ENCODE measurements around the gene PSENEN. TPM values are rescaled to one million over a fixed set of nuclear protein-coding genes. Genes with fewer than 3 reads are reported as not detected.
"Not testable (repeated sequence)": the region's sequence is repeated elsewhere in the genome, so short reads cannot be mapped to it uniquely, and the experiment has no call there.

Gene PSENEN
- total RNA-seq, 1 donor from 2014 or later: 45.1 TPM

DNA sequence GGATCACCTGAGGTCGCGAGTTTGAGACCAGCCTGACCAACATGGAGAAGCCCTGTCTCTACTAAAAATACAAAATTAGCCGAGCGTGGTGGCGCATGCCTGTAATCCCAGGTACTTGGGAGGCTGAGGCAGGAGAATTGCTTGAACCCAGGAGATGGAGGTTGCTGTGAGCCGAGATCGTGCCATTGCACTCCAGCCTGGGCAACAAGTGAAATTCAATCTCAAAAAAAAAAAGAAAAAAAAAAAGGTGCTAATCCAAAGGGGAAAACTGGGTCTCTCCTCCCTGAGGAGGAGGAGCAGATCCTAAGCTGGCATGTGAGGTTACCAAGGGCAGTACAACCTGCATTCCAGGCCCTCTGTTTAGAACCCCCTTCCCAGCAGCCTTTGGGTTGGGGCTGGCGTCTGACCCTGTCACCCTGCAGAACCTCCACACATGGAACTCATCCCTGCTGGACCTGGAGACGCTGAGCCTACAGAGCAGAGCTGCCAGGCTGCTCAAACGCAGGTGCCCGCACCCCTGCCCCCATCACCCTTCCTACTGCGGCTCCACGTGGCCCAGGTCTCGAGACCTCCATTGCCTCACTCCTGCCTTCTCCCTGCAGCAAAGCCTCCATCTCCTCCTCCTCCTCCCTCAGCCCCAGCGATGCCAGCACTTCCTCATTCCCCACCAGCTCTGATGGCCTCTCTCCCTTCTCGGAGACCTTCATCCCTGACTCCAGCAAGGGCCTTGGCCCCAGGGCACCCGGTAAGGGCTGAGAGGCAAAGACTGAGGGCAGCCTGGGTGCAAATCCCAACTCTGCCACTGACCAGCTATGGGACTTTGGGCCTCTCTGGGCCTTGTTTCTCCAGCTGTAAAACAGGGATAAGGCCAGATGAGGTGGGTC lies 19.2 kb downstream of the PSENEN start:
- no peaks in the 10 kb centered on the region for H3K9me3 Mint-ChIP-seq
- no peak for DNase-seq (ENCODE audit: low spot score)
- peaks cover 47% of the 10 kb centered on the region for H3K36me3 Mint-ChIP-seq (ENCODE audit: low read depth)
- intact Hi-C loops (cut with micrococcal nuclease): no loop called here
- no peak overlapping the region for H3K4me3 Mint-ChIP-seq (ENCODE audit: low read depth)
- no peak overlapping the region for H3K27ac Mint-ChIP-seq
- H3K4me1 Mint-ChIP-seq (ENCODE audit: low read depth): peaks cover 3% of the 10 kb centered on the region
- no peaks in the 10 kb centered on the region for H3K27me3 Mint-ChIP-seq (ENCODE audit: low read depth)

DNA sequence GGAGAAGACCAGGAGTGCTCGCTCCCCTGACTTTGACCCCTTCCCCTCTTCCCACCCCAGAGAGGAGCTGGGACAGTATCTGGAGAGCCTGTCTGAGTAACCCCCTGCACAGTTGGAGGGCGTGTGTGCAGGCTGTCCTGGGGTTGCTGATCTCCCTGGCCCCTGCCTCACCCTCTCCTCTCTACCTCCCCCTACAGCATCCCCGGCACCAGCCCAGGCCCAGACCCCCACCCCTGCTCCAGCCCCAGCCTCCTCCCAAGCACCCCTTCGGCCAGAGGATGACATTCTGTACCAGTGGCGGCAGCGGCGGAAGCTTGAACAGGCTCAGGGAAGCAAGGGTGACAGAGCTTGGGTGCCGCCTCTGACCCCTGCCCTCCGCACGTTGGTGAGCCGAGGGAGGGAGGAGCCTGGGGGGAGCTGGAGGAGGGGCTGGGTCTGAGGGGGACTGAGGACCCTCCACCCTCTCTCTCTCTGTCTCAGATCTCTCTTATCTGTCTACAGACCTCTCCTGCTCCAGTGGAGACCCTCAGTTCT lies 21.2 kb downstream of the PSENEN start:
- H3K27me3 Mint-ChIP-seq (ENCODE audit: low read depth): no peaks in the 10 kb centered on the region
- H3K36me3 Mint-ChIP-seq (ENCODE audit: low read depth): peaks cover 36% of the 10 kb centered on the region
- intact Hi-C loops (cut with micrococcal nuclease): no loop called here
- H3K4me3 Mint-ChIP-seq (ENCODE audit: low read depth): no peak overlapping the region
- DNase-seq (ENCODE audit: low spot score): no peak
- no peak overlapping the region for H3K27ac Mint-ChIP-seq
- H3K4me1 Mint-ChIP-seq (ENCODE audit: low read depth): no peaks in the 10 kb centered on the region
- H3K9me3 Mint-ChIP-seq: no peaks in the 10 kb centered on the region

DNA sequence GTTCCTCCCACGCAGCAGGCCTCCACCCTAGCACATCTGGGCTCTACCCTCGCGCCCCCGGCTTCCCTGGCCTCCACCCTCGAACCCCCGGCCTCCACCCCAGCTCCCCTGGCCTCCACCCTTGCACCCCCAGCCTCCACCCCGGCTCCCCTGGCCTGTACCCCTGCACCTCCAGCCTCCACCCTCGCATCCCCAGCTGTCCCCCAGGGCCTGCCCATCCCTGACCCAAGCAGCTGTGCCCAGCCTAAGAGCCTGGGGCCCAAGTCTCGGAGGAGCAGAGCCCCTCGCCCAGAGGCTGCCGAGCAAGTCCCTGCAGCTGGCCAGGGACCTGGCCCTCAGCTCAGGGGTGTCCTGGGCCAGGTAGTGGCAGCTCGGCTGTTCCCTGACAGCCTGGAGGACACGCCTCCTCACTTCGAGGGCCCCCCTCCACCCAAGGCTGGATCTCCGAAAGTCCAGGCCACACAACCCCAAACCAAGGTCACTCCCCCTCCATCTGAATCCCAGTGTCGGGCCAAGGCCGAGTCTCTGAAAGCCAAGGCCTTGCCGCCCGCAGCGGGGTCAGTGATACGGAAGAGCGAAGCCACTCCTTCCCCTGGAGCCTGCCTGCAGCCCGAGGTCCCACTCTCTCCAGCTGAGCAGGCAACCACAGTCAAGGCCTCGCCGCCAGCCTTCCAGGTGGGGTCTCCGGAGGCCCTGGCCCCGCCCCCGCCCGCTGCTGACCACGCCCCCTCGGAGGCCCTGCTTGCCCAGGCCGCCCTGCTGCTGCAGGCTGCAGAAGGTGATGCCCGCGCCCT lies 22.0 kb downstream of the PSENEN start:
- Mint-ChIP-seq H3K4me1 (ENCODE audit: low read depth) (no peaks in the 10 kb centered on the region), H3K4me3 (ENCODE audit: low read depth) (no peak overlapping the region), H3K27me3 (ENCODE audit: low read depth) (no peaks in the 10 kb centered on the region), H3K36me3 (ENCODE audit: low read depth) (peaks cover 30% of the 10 kb centered on the region), H3K27ac (no peak overlapping the region), H3K9me3 (no peaks in the 10 kb centered on the region)
- no peak for DNase-seq (ENCODE audit: low spot score)
- intact Hi-C loops (cut with micrococcal nuclease): no loop called here

DNA sequence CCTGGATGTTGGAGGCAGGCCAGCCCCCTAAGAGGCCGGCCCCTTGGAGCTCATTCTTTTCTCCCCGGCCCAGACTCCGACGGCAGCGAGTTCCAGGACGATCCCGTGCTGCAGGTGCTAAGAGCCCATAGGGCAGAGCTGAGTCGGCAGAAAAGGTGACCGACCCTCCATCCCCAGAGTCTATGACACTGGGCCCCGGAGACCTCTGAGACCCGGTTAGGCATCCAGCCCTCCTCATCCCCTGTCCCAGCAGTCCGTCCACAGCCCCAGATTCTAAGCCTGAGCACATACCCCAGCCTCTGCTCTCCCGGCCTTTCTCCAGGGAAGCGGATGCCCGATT lies 22.6 kb downstream of the PSENEN start:
- H3K4me3 Mint-ChIP-seq (ENCODE audit: low read depth): no peak overlapping the region
- intact Hi-C loops (cut with micrococcal nuclease): no loop called here
- H3K36me3 Mint-ChIP-seq (ENCODE audit: low read depth): peaks cover 30% of the 10 kb centered on the region
- H3K9me3 Mint-ChIP-seq: no peaks in the 10 kb centered on the region
- no peaks in the 10 kb centered on the region for H3K4me1 Mint-ChIP-seq (ENCODE audit: low read depth)
- no peak for DNase-seq (ENCODE audit: low spot score)
- no peak overlapping the region for H3K27ac Mint-ChIP-seq
- no peaks in the 10 kb centered on the region for H3K27me3 Mint-ChIP-seq (ENCODE audit: low read depth)

DNA sequence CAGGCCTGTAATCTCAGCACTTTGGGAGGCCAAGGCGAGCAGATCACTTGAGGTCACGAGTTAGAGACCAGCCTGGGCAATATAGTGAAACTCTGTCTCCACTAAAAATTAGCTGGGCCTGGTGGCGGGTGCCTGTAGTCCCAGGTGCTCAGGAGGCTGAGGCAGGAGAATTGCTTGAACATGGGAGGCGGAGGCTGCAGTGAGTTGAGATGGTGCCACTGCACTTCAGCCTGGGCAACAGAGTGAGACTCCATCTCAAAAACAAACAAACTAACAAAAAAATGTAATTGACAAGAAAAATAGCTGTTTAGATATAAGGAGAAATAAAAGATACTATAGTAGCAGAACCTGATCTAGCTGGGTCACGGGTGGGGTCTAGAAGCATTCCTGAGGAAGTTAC lies 26.9 kb downstream of the PSENEN start:
- H3K27ac Mint-ChIP-seq; intact Hi-C loops (cut with micrococcal nuclease); H3K27me3 Mint-ChIP-seq (ENCODE audit: low read depth); H3K4me3 Mint-ChIP-seq (ENCODE audit: low read depth); DNase-seq (ENCODE audit: low spot score); H3K9me3 Mint-ChIP-seq: not testable (repeated sequence)
- Mint-ChIP-seq H3K4me1 (ENCODE audit: low read depth) (peaks cover 18% of the 10 kb centered on the region), H3K36me3 (ENCODE audit: low read depth) (peaks cover 17% of the 10 kb centered on the region)

DNA sequence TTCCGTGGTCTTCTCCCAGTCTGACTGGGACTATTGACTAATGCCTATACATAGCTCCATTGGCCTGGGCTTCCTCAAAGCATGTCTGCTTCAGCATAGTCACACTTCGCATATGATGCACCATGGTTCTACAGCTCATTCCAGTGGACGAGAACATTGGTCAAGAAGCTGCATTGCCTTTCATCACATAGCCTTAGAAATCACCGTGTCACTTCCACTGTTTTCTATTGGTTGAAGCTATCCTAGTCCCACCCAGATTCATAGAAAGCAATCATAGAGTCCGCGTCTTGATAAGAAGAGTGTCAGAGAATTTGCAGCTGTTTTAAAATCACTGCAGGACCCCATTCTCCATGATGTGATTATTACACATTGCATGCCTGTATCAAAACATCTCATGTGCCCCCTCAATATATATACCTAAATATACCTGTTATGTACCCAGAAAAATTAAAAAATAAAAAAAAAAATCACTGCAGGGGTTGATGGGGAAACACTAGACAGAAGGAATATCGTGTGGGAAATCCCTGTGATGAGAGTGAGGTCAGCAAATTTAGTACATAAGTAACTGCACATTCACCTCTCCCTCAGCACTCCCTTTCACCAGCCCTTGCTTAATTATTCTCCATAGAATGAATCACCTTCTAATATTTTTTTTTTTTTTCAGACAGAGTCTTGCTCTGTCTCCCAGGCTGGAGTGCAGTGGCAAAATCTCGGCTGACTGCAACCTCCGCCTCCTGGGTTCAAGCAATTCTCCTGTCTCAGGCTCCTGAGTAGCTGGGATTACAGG lies 27.8 kb downstream of the PSENEN start:
- DNase-seq (ENCODE audit: low spot score): no peak
- no peak overlapping the region for H3K27ac Mint-ChIP-seq
- no peaks in the 10 kb centered on the region for H3K27me3 Mint-ChIP-seq (ENCODE audit: low read depth)
- intact Hi-C loops (cut with micrococcal nuclease): no loop called here
- peaks cover 18% of the 10 kb centered on the region for H3K4me1 Mint-ChIP-seq (ENCODE audit: low read depth)
- H3K36me3 Mint-ChIP-seq (ENCODE audit: low read depth): peaks cover 12% of the 10 kb centered on the region
- no peaks in the 10 kb centered on the region for H3K9me3 Mint-ChIP-seq
- no peak overlapping the region for H3K4me3 Mint-ChIP-seq (ENCODE audit: low read depth)

DNA sequence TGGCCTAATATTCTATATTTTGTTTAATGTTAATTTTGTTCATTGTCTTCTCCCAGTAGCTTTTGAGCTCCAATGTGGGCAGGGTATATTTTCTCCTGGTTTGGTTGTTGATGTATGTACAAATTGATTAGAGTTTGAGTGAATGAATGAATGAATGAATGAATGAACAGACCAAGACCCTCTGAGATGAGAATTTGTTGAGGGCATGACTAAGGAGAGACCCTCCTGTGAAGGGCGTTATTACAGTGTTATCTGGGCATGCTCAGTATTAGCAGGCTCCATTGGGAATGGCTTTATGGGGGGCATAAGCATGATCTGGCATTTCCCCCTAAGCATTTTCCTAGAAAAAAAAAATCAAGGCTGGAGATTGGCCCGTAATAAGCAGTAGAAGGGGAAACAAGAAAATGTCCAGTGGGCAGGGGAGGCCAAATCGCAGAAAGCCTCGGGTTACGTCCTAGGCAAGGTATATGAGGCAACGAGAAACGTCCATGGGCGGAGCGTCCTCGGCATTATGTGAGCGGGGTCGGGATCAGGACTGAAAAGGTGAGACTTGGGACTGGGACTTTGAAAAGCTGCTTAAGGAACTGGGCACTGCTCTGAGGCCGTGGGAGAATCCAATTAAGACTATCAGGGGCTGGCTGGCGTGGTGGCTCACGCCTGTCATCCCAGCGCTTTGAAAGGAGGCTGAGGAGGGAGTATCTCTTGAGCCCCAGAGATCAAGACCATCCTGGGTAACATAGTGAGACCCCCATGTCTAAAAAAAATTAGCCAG lies 29.0 kb downstream of the PSENEN start:
- no peaks in the 10 kb centered on the region for H3K9me3 Mint-ChIP-seq
- peaks cover 8% of the 10 kb centered on the region for H3K36me3 Mint-ChIP-seq (ENCODE audit: low read depth)
- H3K4me3 Mint-ChIP-seq (ENCODE audit: low read depth): peak overlapping the region; percentile 83
- DNase-seq (ENCODE audit: low spot score): no peak
- intact Hi-C loops (cut with micrococcal nuclease): loop anchor here (1.0 to 2.0 kb wide), 3 partner anchors 16 to 57 kb away; partner anchors contain the start of genes LIN37 and PROSER3
- no peak overlapping the region for H3K27ac Mint-ChIP-seq
- peaks cover 21% of the 10 kb centered on the region for H3K4me1 Mint-ChIP-seq (ENCODE audit: low read depth)
- no peaks in the 10 kb centered on the region for H3K27me3 Mint-ChIP-seq (ENCODE audit: low read depth)

DNA sequence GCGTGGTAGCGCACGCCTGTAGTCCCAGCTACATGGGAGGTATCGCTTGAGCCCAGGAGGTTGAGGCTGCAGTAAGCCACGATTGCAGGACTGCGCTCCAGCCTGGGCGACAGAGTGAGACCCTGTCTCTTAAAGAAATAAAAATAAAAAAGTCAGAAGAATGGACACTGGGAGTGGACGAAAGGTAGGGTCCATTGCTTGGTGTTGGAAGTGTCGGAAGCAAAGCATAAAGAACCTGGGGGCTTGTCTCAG lies 29.5 kb downstream of the PSENEN start:
- peak overlapping the region; percentile 20 for H3K27ac Mint-ChIP-seq
- H3K27me3 Mint-ChIP-seq (ENCODE audit: low read depth): no peaks in the 10 kb centered on the region

DNA sequence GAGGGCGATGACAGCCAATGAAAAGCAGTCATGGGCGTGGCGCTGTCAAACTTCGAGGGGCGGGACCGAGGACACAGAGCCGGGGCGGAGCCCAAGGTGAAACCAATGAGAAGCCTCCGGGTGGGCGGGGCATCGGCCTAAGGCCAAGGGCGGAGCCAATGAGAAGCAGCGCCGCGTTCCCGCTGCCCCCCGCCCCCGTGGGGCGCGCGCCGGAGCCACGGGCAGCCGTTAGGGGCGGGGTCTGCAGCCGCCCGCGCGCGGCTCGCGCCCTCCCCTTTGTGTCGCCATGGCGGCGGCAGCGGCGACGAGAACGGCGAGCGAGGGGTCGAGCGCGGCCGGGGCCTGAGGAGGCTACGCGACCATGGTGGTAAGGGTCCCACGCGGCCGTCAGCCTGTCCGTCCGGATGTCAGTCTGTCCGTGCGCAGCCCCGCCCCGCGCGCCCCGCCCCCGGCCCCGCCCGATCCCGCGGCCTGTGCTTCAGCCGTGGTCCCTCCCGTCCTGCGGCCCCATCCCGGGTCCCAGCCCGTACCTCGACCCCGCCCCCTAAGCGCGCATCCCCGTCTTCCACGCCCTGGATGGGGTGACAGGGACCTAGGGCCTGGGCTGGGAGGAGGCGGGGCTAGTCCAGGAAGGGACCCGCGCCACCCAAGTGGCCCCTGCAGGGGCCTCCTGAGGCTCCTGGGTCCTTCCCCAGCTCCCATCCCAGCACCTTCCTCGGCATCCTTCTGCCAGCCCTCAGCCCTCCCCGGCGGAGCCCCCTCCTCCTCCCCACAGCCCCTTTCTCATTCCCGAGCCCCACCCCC lies 30.0 kb downstream of the PSENEN start, which contains the start of gene ARHGAP33:
Gene ARHGAP33 (plus strand): TSS at position 267 of the 804 bp plus-strand sequence. CDS start 95 bp downstream, at position 362.
- Mint-ChIP-seq H3K9me3 (no peaks in the 10 kb centered on the region), H3K36me3 (ENCODE audit: low read depth) (peaks cover 5% of the 10 kb centered on the region), H3K27ac (peak within 1 kb of the TSS; percentile 73), H3K4me3 (ENCODE audit: low read depth) (peak within 1 kb of the TSS; percentile 86), H3K27me3 (ENCODE audit: low read depth) (no peaks in the 10 kb centered on the region), H3K4me1 (ENCODE audit: low read depth) (peaks cover 21% of the 10 kb centered on the region)
- intact Hi-C loops (cut with micrococcal nuclease): loop anchor here (1.0 to 2.0 kb wide), 3 partner anchors 17 to 58 kb away; partner anchors contain the start of genes LIN37 and PROSER3
- DNase-seq (ENCODE audit: low spot score): peak; percentile 99

More for the DNA sequence above, 29.5 kb downstream of the PSENEN start:
- Mint-ChIP-seq H3K36me3 (ENCODE audit: low read depth) (peaks cover 8% of the 10 kb centered on the region), H3K4me1 (ENCODE audit: low read depth) (peaks cover 21% of the 10 kb centered on the region), H3K4me3 (ENCODE audit: low read depth) (peak overlapping the region; percentile 83), H3K9me3 (no peaks in the 10 kb centered on the region)
- DNase-seq (ENCODE audit: low spot score): no peak
- intact Hi-C loops (cut with micrococcal nuclease): loop anchor here (1.0 to 2.0 kb wide), 3 partner anchors 16 to 58 kb away; partner anchors contain the start of genes LIN37 and PROSER3

DNA sequence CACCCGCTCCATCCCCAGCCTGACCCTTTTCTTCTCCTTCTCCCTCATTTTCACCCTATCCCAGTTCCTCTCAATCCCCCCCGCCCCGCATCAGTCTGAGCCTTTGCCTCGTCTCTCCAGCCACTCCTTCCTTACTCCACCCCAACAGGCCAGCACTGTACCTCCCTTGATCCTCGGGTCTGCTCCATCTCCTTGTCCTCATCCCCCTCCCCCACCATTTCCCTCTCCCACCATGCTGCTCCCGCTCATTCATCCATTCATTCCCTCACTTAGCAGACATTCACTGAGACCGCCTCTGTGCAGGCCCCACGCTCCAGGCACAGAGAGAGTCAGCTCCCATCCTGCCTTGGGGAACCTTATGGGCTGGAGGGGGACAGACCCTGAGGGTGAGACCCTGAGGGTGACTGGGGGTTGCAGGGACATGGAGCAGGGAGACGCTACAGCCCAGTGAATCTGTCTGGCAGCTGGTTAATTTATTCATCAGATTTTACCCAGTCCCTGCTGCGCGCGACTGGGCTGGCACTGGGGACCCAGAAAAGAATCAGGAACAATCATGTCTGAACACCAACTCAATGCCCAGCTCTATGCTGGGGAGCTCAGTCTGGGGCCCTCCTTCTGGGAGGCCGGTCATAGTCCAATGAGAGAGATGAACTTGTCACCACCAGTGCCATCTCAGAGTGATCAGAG lies 30.8 kb downstream of the PSENEN start:
- Mint-ChIP-seq H3K4me3 (ENCODE audit: low read depth) (peak overlapping the region; percentile 86), H3K36me3 (ENCODE audit: low read depth) (peaks cover 7% of the 10 kb centered on the region), H3K9me3 (no peaks in the 10 kb centered on the region), H3K27me3 (ENCODE audit: low read depth) (no peaks in the 10 kb centered on the region), H3K4me1 (ENCODE audit: low read depth) (peaks cover 21% of the 10 kb centered on the region), H3K27ac (peak overlapping the region; percentile 73)
- no peak for DNase-seq (ENCODE audit: low spot score)
- intact Hi-C loops (cut with micrococcal nuclease): no loop called here

Data from activated T-helper 2 cell treated with anti-CD3 and anti-CD28 coated beads, Interferon-gamma antibody, Interleukin-2, Interleukin-4, amounts not matched to agents 10 μg/mL and 5 μg/mL and 100 μg/mL, durations not matched to agents 14 hours and 24 hours and 36 hours (primary cell).